NCI-H128 (cell line): ENCODE measurements around the gene SLC66A2.

Experiments used
- DNase-seq: peaks from one replicate; lab custom pipeline; 2025; ENCODE audit not compliant: unreplicated experiment; lab: John Stamatoyannopoulos, UW

SLC66A2 gene

GRCh38 chr18:79904357-79905147 is 46.9 kb downstream of the SLC66A2 start:
- no peak for DNase-seq

GRCh38 chr18:79903787-79904356 is 47.6 kb downstream of the SLC66A2 start:
- DNase-seq, result no peak

GRCh38 chr18:79903071-79903635 is 48.3 kb downstream of the SLC66A2 start:
- DNase-seq, result no peak

GRCh38 chr18:79902640-79903039 is 48.8 kb downstream of the SLC66A2 start:
- no peak for DNase-seq

GRCh38 chr18:79902075-79902474 is 49.4 kb downstream of the SLC66A2 start:
- no peak for DNase-seq

- DNase-seq, result no peak
Measured at GRCh38 chr18:79901665-79902064, 49.8 kb downstream of the SLC66A2 start.

GRCh38 chr18:79900610-79901570 is 50.6 kb downstream of the SLC66A2 start:
- no peak for DNase-seq

- DNase-seq, result no peak
Measured at GRCh38 chr18:79899609-79900445, 51.6 kb downstream of the SLC66A2 start.

- DNase-seq, result no peak
Measured at GRCh38 chr18:79898952-79899608, 52.4 kb downstream of the SLC66A2 start.

GRCh38 chr18:79897940-79898625 is 53.4 kb downstream of the SLC66A2 start:
- no peak for DNase-seq

- DNase-seq, result no peak
Measured at GRCh38 chr18:79896738-79897137, 54.7 kb downstream of the SLC66A2 start.

GRCh38 chr18:79890674-79891073 is 60.8 kb downstream of the SLC66A2 start:
- DNase-seq, result no peak

- no peak for DNase-seq
Measured at GRCh38 chr18:79889569-79889968, 61.9 kb downstream of the SLC66A2 start.

- no peak for DNase-seq
Measured at GRCh38 chr18:79888016-79888415, 63.4 kb downstream of the SLC66A2 start.

- DNase-seq, result no peak
Measured at GRCh38 chr18:79887181-79888000, 64.1 kb downstream of the SLC66A2 start.

- DNase-seq, result no peak
Measured at GRCh38 chr18:79884963-79885728, 66.3 kb downstream of the SLC66A2 start.

GRCh38 chr18:79884294-79884962 is 67.0 kb downstream of the SLC66A2 start:
- DNase-seq, result no peak
